RWPE2 (cell line): ENCODE measurements around the gene PRPF31.

Experiments used
- ATAC-seq: fragments of 200-7000 bp; cut with Tn5 transposase; 3 replicates; pipeline ENCODE4 v1.9.1; 2021; ENCODE audit warnings: low read depth
- DNase-seq: peaks from one replicate; pipeline ENCODE4 v3.0.0-alpha.2; 2020; ENCODE audit warnings: low spot score
- H3K27ac ChIP-seq: fragments of 450-650 bp; 2 replicates; pipeline ENCODE4 v1.5.1; 2017; ENCODE audit warnings: mild to moderate bottlenecking; ENCODE audit not compliant: poor library complexity, severe bottlenecking
- H3K27me3 ChIP-seq: fragments of 250-450 bp; sonication (Bioruptor Pico); 2 replicates; pipeline ENCODE4 v1.5.1; 2021; ENCODE audit warnings: mild to moderate bottlenecking, moderate library complexity; ENCODE audit not compliant: insufficient read depth, poor library complexity, severe bottlenecking
- H3K36me3 ChIP-seq: fragments of 250-450 bp; sonication (Bioruptor Pico); 2 replicates; pipeline ENCODE4 v1.5.1; 2020; ENCODE audit warnings: low read depth, mild to moderate bottlenecking, moderate library complexity
- H3K4me1 ChIP-seq: fragments of 250-450 bp; sonication (Bioruptor Pico); 2 replicates; pipeline ENCODE4 v1.5.1; 2021; ENCODE audit warnings: mild to moderate bottlenecking, moderate library complexity; ENCODE audit not compliant: insufficient read depth, poor library complexity, severe bottlenecking
- H3K4me3 ChIP-seq: fragments of 250-450 bp; sonication (Bioruptor Pico); 2 replicates; pipeline ENCODE4 v1.5.1; 2021; ENCODE audit warnings: mild to moderate bottlenecking, moderate library complexity; ENCODE audit not compliant: severe bottlenecking
- H3K9me3 ChIP-seq: fragments of 250-450 bp; sonication (Bioruptor Pico); 2 replicates; pipeline ENCODE4 v1.5.1; 2021; ENCODE audit warnings: mild to moderate bottlenecking, moderate library complexity; ENCODE audit not compliant: severe bottlenecking
- TF ChIP-seq, protein P1 (sequence below): fragments of 450-650 bp; IDR thresholded peaks from one replicate; pipeline ENCODE4 v1.5.1; 2017; ENCODE audit warnings: mild to moderate bottlenecking, moderate library complexity; ENCODE audit not compliant: poor library complexity, severe bottlenecking

The PRPF31 gene

DNA sequence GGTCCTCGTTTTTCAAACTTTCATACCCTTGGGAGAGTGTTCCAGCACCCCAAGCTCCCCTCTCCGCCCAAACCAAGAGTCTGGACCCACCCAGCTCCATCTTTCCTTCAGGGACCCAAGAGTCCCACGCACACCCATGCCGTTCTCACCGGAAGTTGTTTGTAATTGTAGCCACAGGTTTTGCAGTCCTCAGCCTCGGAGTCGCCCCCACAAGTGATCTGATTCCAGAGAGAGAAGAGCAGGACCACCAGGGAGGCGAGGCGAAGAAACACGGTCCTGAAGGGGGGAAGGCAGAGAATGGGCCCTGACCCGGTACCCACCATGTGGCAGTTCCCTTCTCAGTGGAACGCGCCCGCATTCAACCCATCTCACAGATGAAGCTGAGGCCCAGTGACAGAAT is 47.3 kb downstream of the PRPF31 start:
- TF ChIP-seq, protein P1, sequence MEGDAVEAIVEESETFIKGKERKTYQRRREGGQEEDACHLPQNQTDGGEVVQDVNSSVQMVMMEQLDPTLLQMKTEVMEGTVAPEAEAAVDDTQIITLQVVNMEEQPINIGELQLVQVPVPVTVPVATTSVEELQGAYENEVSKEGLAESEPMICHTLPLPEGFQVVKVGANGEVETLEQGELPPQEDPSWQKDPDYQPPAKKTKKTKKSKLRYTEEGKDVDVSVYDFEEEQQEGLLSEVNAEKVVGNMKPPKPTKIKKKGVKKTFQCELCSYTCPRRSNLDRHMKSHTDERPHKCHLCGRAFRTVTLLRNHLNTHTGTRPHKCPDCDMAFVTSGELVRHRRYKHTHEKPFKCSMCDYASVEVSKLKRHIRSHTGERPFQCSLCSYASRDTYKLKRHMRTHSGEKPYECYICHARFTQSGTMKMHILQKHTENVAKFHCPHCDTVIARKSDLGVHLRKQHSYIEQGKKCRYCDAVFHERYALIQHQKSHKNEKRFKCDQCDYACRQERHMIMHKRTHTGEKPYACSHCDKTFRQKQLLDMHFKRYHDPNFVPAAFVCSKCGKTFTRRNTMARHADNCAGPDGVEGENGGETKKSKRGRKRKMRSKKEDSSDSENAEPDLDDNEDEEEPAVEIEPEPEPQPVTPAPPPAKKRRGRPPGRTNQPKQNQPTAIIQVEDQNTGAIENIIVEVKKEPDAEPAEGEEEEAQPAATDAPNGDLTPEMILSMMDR = no peak
- Histone ChIP-seq H3K27me3 (no peaks in the 10 kb centered on the region), H3K4me3 (peak overlapping the region; percentile 34), H3K27ac (no peak overlapping the region), H3K36me3 (peaks cover 5% of the 10 kb centered on the region), H3K9me3 (no peaks in the 10 kb centered on the region), H3K4me1 (peaks cover 10% of the 10 kb centered on the region)
- no peak for DNase-seq
- no peak for ATAC-seq

DNA sequence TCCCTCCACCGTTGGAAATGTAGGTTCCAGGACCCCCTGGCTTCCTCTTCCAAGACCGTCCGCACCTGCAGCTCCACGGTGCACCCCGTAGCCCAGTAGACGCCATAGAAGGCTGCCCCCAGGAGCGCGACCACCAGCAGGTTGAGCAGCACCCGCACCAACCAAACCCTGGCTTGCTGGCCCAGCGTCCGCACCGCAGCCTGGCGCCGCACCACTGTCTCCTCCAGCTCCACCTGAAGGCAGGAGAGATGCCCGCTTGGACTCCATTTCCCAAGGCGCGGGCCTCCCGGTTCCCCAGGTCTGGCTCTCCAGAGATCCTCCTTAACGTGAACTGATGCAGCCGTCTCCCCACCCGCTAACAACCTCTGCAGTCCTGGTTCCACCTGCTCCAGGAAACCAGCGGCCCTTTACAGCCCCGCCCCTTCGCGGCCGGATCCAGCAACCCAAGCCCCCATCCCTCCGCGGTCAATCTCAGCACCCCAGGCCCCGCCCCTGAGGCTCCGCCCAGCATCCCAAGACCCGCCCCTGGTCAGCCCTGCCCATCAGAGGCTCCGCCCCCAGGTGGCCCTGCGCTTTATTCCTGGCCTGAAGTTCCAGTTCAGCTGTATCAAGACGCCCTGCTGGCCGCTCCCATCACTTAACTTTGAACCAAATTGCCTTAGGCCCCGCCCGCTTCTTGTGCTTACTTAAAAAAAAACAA is 49.0 kb downstream of the PRPF31 start:
- Histone ChIP-seq H3K27me3 (no peaks in the 10 kb centered on the region), H3K27ac (no peak overlapping the region), H3K4me1 (peaks cover 10% of the 10 kb centered on the region), H3K9me3 (no peaks in the 10 kb centered on the region), H3K4me3 (no peak overlapping the region), H3K36me3 (no peaks in the 10 kb centered on the region)
- no peak for DNase-seq
- TF ChIP-seq, protein P1 = no peak
- peak; percentile 14 for ATAC-seq

DNA sequence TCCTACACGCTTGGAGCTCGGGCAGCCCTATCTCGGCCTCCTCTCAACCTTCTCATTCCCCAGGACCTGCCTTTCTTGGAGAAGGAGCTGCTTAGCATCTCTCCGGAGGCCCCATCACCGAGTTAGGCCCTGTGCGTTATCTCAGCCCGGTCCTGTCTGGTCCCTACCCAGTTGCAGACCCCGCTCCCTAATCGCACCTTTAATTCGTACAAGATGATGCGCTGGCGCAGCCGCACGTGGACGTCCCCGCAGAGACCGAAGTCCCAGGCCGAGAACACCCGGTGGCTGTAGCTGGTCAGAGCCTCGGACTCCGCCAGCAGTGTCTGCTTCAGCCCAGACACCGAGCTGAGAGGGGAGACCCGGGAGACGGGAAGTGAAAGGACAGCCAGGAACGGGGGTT is 49.7 kb downstream of the PRPF31 start:
- Histone ChIP-seq H3K27me3 (no peaks in the 10 kb centered on the region), H3K9me3 (no peaks in the 10 kb centered on the region), H3K4me3 (no peak overlapping the region), H3K4me1 (peaks cover 10% of the 10 kb centered on the region), H3K36me3 (no peaks in the 10 kb centered on the region), H3K27ac (no peak overlapping the region)
- TF ChIP-seq, protein P1 = no peak
- ATAC-seq = no peak
- DNase-seq = no peak

DNA sequence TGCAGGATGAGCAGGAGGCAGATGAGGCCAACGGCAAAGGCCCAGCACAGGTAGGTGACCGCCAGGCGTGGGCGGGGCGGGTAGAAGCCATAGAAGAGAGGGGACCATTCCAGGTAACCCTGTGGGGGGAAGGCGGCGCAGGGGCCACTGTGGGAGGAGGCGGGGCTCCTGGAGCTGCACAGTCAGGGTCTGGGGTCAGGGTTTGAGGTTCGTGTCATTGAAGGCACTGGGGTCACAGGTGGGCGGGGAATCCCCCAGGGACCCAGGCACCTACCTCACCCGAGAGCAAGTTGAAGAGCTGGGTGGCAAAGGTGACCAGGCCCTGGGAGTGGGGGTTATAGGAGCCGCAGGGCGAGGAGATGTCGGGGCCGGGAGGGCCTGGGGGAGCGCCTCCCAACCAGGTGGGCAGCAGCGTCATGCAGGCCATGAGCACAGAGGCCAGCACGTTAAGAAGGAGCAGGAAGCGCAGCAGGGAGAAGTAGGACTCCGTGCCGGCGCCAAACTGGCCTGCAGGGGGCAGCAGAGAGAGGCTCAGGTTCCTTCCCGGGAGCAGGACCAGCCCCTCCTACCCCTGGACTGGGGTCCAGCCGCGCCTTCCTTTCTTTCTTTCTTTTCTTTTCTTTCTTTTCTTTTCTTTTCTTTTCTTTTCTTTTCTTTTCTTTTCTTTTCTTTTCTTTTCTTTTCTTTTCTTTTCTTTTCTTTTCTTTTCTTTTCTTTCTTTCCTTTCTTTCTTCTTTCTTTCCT is 52.8 kb downstream of the PRPF31 start:
- Histone ChIP-seq H3K4me3 (no peak overlapping the region), H3K9me3 (no peaks in the 10 kb centered on the region), H3K36me3 (peaks cover 13% of the 10 kb centered on the region), H3K27ac (no peak overlapping the region), H3K27me3 (no peaks in the 10 kb centered on the region), H3K4me1 (no peaks in the 10 kb centered on the region)
- DNase-seq = no peak
- ATAC-seq = peak; percentile 61
- TF ChIP-seq, protein P1 = peak; percentile 85
